ENCODE measurements around the gene TRPV4.

The TRPV4 gene

GRCh38 chr12:109793826-109794501 is 39.2 kb downstream of the TRPV4 start:
- H3K36me3 ChIP-seq (ENCODE audit: control insufficient read depth, insufficient read depth, low read length) = no peaks in the 10 kb centered on the region
- no peak for DNase-seq (ENCODE audit: extremely low read depth, insufficient read length)
- H3K4me3 ChIP-seq (replicated peaks; ENCODE audit: low read depth, low read length) = no peak overlapping the region
- TF ChIP-seq CTCF (IDR thresholded peaks at IDR 0.05; ENCODE audit: insufficient read depth, low read length, poor library complexity, severe bottlenecking) = no peak
- no peaks in the 10 kb centered on the region; the same call in none of the 2 replicates for H3K27me3 ChIP-seq (replicated peaks; ENCODE audit: control insufficient read depth, insufficient read depth, low read length)

- TF ChIP-seq CTCF (IDR thresholded peaks at IDR 0.05; ENCODE audit: insufficient read depth, low read length, poor library complexity, severe bottlenecking) = no peak
- no peak for DNase-seq (ENCODE audit: extremely low read depth, insufficient read length)
- no peaks in the 10 kb centered on the region for H3K36me3 ChIP-seq (ENCODE audit: control insufficient read depth, insufficient read depth, low read length)
- no peak overlapping the region for H3K4me3 ChIP-seq (replicated peaks; ENCODE audit: low read depth, low read length)
- no peaks in the 10 kb centered on the region; the same call in none of the 2 replicates for H3K27me3 ChIP-seq (replicated peaks; ENCODE audit: control insufficient read depth, insufficient read depth, low read length)
Measured at GRCh38 chr12:109793411-109793810, 39.8 kb downstream of the TRPV4 start.

- H3K4me3 ChIP-seq (replicated peaks; ENCODE audit: low read depth, low read length) = no peak overlapping the region
- no peaks in the 10 kb centered on the region; the same call in none of the 2 replicates for H3K27me3 ChIP-seq (replicated peaks; ENCODE audit: control insufficient read depth, insufficient read depth, low read length)
- no peaks in the 10 kb centered on the region for H3K36me3 ChIP-seq (ENCODE audit: control insufficient read depth, insufficient read depth, low read length)
- no peak for TF ChIP-seq CTCF (IDR thresholded peaks at IDR 0.05; ENCODE audit: insufficient read depth, low read length, poor library complexity, severe bottlenecking)
- DNase-seq (ENCODE audit: extremely low read depth, insufficient read length) = no peak
Measured at GRCh38 chr12:109792992-109793391, 40.2 kb downstream of the TRPV4 start.

- Histone ChIP-seq H3K27me3 (replicated peaks; ENCODE audit: control insufficient read depth, insufficient read depth, low read length) (no peaks in the 10 kb centered on the region; the same call in none of the 2 replicates), H3K4me3 (replicated peaks; ENCODE audit: low read depth, low read length) (no peak overlapping the region), H3K36me3 (ENCODE audit: control insufficient read depth, insufficient read depth, low read length) (no peaks in the 10 kb centered on the region)
- no peak for TF ChIP-seq CTCF (IDR thresholded peaks at IDR 0.05; ENCODE audit: insufficient read depth, low read length, poor library complexity, severe bottlenecking)
- no peak for DNase-seq (ENCODE audit: extremely low read depth, insufficient read length)
Measured at GRCh38 chr12:109789526-109790048, 43.6 kb downstream of the TRPV4 start.

- Histone ChIP-seq H3K36me3 (ENCODE audit: control insufficient read depth, insufficient read depth, low read length) (no peaks in the 10 kb centered on the region), H3K27me3 (replicated peaks; ENCODE audit: control insufficient read depth, insufficient read depth, low read length) (no peaks in the 10 kb centered on the region; the same call in 1 of the 2 replicates), H3K4me3 (replicated peaks; ENCODE audit: low read depth, low read length) (no peak overlapping the region)
- no peak for TF ChIP-seq CTCF (IDR thresholded peaks at IDR 0.05; ENCODE audit: insufficient read depth, low read length, poor library complexity, severe bottlenecking)
- no peak for DNase-seq (ENCODE audit: extremely low read depth, insufficient read length)
Measured at GRCh38 chr12:109786799-109787198, 46.4 kb downstream of the TRPV4 start.

Measured in GM06990 (cell line).